Measurements from ENCODE around the gene NBAS.

DNA sequence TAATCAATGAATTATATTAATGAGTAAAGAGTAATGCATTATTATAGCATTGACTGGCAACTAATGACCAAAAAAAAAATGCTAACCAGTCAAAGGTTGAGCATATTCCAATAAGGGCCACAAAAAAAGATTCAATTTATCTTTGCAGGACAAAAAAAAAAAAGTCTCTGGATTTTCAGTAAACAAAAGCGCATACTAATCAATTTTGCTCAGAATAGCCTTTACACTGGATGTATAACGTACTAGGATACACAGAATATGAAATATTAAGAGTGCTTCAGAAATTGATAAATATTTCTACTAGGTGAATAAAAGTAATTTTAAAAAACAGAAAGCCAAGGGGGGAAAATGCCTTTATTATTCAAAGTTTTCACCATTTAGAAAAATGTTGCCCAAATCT lies 74.4 kb downstream of the NBAS start:
- TF ChIP-seq, protein P1, sequence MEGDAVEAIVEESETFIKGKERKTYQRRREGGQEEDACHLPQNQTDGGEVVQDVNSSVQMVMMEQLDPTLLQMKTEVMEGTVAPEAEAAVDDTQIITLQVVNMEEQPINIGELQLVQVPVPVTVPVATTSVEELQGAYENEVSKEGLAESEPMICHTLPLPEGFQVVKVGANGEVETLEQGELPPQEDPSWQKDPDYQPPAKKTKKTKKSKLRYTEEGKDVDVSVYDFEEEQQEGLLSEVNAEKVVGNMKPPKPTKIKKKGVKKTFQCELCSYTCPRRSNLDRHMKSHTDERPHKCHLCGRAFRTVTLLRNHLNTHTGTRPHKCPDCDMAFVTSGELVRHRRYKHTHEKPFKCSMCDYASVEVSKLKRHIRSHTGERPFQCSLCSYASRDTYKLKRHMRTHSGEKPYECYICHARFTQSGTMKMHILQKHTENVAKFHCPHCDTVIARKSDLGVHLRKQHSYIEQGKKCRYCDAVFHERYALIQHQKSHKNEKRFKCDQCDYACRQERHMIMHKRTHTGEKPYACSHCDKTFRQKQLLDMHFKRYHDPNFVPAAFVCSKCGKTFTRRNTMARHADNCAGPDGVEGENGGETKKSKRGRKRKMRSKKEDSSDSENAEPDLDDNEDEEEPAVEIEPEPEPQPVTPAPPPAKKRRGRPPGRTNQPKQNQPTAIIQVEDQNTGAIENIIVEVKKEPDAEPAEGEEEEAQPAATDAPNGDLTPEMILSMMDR (conservative IDR thresholded peaks at IDR 0.05 in 1 of 2, IDR thresholded peaks at IDR 0.05 in 1 of 2; ENCODE audit: low read depth in 1 of 2, low read length in 2 of 2) = no peak
- TF ChIP-seq EZH2 (IDR thresholded peaks at IDR 0.05; ENCODE audit: low read length, missing control alignments) = no peak
